Prostate gland (tissue), 2 donors: ENCODE results near the gene SYNJ2.

ENCODE experiments used
- POLR2AphosphoS5 ChIP-seq: sonication (generic); formaldehyde crosslinking; IDR thresholded peaks from one replicate; pipeline ENCODE4 v1.6.1; 2017; ENCODE audit warnings: antibody characterized with exemption
- TF ChIP-seq, protein P1 (sequence below), 4 experiments: fragments of 200-600 bp in 2 of 4; fragments of 450-650 bp in 2 of 4; sonication (generic) in 2 of 4; IDR thresholded peaks; 1 replicate in 3 of 4; 2 replicates in 1 of 4; pipeline ENCODE4 v1.5.1; 2016 to 2019; ENCODE audit warnings: antibody characterized with exemption in 4 of 4, mild to moderate bottlenecking in 2 of 4, moderate library complexity in 2 of 4

DNA sequence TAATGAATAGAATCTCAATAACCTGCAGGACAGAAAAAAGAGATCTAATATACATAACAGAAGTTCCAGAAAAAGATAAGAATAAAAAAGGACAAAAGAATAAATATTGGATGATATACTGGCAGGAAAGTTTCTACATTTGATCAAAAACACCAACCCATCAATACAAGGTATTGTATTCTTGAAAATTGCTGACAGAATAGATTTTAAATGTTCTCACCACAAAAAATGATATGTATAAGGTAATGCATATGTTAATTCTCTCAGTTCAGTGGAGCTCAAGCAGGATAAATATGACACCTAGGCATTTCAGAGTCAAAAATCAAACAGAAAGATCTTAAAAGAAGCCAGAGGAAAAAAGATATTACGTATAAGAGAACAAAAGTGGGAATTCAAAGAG lies 142.6 kb downstream of the SYNJ2 start:
- no peak for TF ChIP-seq POLR2AphosphoS5
- TF ChIP-seq, protein P1, sequence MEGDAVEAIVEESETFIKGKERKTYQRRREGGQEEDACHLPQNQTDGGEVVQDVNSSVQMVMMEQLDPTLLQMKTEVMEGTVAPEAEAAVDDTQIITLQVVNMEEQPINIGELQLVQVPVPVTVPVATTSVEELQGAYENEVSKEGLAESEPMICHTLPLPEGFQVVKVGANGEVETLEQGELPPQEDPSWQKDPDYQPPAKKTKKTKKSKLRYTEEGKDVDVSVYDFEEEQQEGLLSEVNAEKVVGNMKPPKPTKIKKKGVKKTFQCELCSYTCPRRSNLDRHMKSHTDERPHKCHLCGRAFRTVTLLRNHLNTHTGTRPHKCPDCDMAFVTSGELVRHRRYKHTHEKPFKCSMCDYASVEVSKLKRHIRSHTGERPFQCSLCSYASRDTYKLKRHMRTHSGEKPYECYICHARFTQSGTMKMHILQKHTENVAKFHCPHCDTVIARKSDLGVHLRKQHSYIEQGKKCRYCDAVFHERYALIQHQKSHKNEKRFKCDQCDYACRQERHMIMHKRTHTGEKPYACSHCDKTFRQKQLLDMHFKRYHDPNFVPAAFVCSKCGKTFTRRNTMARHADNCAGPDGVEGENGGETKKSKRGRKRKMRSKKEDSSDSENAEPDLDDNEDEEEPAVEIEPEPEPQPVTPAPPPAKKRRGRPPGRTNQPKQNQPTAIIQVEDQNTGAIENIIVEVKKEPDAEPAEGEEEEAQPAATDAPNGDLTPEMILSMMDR (IDR thresholded peaks at IDR 0.05): no peak
